DOHH2 (cell line): ENCODE measurements around the gene E2F2.

Experiments used
- H3F3A ChIP-seq: fragments of 200-600 bp; sonication (generic), shearing (Covaris generic); 2 replicates; pipeline ENCODE4 v1.6.0; 2016; ENCODE audit warnings: antibody characterized with exemption, mild to moderate bottlenecking; ENCODE audit not compliant: control insufficient read depth, insufficient read depth
- H3K27ac ChIP-seq: fragments of 200-600 bp; sonication (generic); 2 replicates; pipeline ENCODE4 v1.5.1; 2014; ENCODE audit warnings: low read depth, mild to moderate bottlenecking, low read length, moderate library complexity
- H3K27me3 ChIP-seq: fragments of 200-600 bp; sonication (generic); 2 replicates; pipeline ENCODE4 v1.6.1; 2014; ENCODE audit warnings: mild to moderate bottlenecking, low read length, mixed read lengths; ENCODE audit not compliant: control insufficient read depth
- H3K36me3 ChIP-seq: fragments of 200-600 bp; sonication (generic); 2 replicates; pipeline ENCODE4 v1.6.1; 2014; ENCODE audit warnings: mild to moderate bottlenecking, low read length, moderate library complexity, mixed read lengths; ENCODE audit not compliant: control insufficient read depth
- H3K4me1 ChIP-seq: fragments of 200-600 bp; sonication (generic); 2 replicates; pipeline ENCODE4 v1.6.1; 2014; ENCODE audit warnings: mild to moderate bottlenecking, low read length, mixed read lengths; ENCODE audit not compliant: control insufficient read depth
- H3K4me2 ChIP-seq: fragments of 200-600 bp; sonication (generic); 2 replicates; pipeline ENCODE4 v1.6.0; 2014; ENCODE audit warnings: mild to moderate bottlenecking, low read length, moderate library complexity
- H3K4me3 ChIP-seq: fragments of 200-600 bp; sonication (generic); 2 replicates; pipeline ENCODE4 v1.5.1; 2014; ENCODE audit warnings: mild to moderate bottlenecking, low read length, mixed read lengths
- H3K79me2 ChIP-seq: fragments of 200-600 bp; sonication (generic); 2 replicates; pipeline ENCODE4 v1.6.1; 2014; ENCODE audit warnings: mild to moderate bottlenecking, low read length, mixed read lengths; ENCODE audit not compliant: control insufficient read depth
- H3K9me2 ChIP-seq: fragments of 200-600 bp; sonication (generic); replicated peaks from 2 replicates; pipeline ENCODE4 v1.6.1; 2014; ENCODE audit warnings: mild to moderate bottlenecking, low read length, mixed read lengths; ENCODE audit not compliant: control insufficient read depth
- H3K9me3 ChIP-seq: fragments of 200-600 bp; sonication (generic); 2 replicates; pipeline ENCODE4 v1.6.1; 2014; ENCODE audit warnings: antibody characterized with exemption, low read length, mixed read lengths; ENCODE audit not compliant: control insufficient read depth, insufficient read depth
- H4K20me1 ChIP-seq: fragments of 200-600 bp; sonication (generic); 2 replicates; pipeline ENCODE4 v1.6.0; 2014; ENCODE audit warnings: low read depth, mild to moderate bottlenecking, antibody characterized with exemption, low read length, moderate library complexity; ENCODE audit not compliant: control insufficient read depth, insufficient read depth
- CTCF ChIP-seq: fragments of 200-600 bp; sonication (generic); IDR thresholded peaks from one replicate; pipeline ENCODE4 v1.5.1; 2014; ENCODE audit warnings: antibody characterized with exemption, mild to moderate bottlenecking, low read depth, low read length; ENCODE audit not compliant: poor library complexity, severe bottlenecking
- EZH2phosphoT487 ChIP-seq: fragments of 200-600 bp; sonication (generic); IDR thresholded peaks from 2 replicates; pipeline ENCODE4 v1.6.1; 2017; ENCODE audit warnings: borderline replicate concordance, mild to moderate bottlenecking, antibody characterized with exemption, low read length, moderate library complexity, mixed read lengths

Gene E2F2

GRCh38 chr1:23570001-23570691 lies 39.1 kb upstream of the E2F2 start:
- H3K4me2 ChIP-seq: no peak overlapping the region
- no peaks in the 10 kb centered on the region for H3K9me2 ChIP-seq
- H3K4me3 ChIP-seq: no peak overlapping the region
- TF ChIP-seq EZH2phosphoT487 (no peak), CTCF (no peak)
- H3K27me3 ChIP-seq: 0 out of 2 replicates have a peak, but pooled peaks cover 4% of the 10 kb centered on the region
- no peak overlapping the region for H3K27ac ChIP-seq
- peaks cover 36% of the 10 kb centered on the region for H3F3A ChIP-seq
- peaks cover 76% of the 10 kb centered on the region for H3K4me1 ChIP-seq
- H3K9me3 ChIP-seq: no peaks in the 10 kb centered on the region
- H3K36me3 ChIP-seq: peaks cover 7% of the 10 kb centered on the region
- no peaks in the 10 kb centered on the region for H4K20me1 ChIP-seq
- no peaks in the 10 kb centered on the region for H3K79me2 ChIP-seq

GRCh38 chr1:23568608-23569383 lies 37.8 kb upstream of the E2F2 start:
- no peak for TF ChIP-seq CTCF
- no peak for TF ChIP-seq EZH2phosphoT487
- Histone ChIP-seq H3K9me3 (no peaks in the 10 kb centered on the region), H3K27me3 (0 out of 2 replicates have a peak, but pooled peaks cover 4% of the 10 kb centered on the region), H3K27ac (no peak overlapping the region), H3K79me2 (no peaks in the 10 kb centered on the region), H3F3A (peaks cover 24% of the 10 kb centered on the region), H3K4me1 (peaks cover 62% of the 10 kb centered on the region), H4K20me1 (no peaks in the 10 kb centered on the region), H3K9me2 (no peaks in the 10 kb centered on the region), H3K4me3 (peak overlapping the region; percentile 69), H3K4me2 (peak overlapping the region; percentile 66), H3K36me3 (no peaks in the 10 kb centered on the region)

GRCh38 chr1:23567996-23568607 lies 37.1 kb upstream of the E2F2 start:
- peaks cover 19% of the 10 kb centered on the region for H3F3A ChIP-seq
- no peaks in the 10 kb centered on the region for H4K20me1 ChIP-seq
- H3K27me3 ChIP-seq: 0 out of 2 replicates have a peak, but pooled peaks cover 4% of the 10 kb centered on the region
- H3K4me1 ChIP-seq: peaks cover 59% of the 10 kb centered on the region
- H3K79me2 ChIP-seq: no peaks in the 10 kb centered on the region
- TF ChIP-seq EZH2phosphoT487 (no peak), CTCF (no peak)
- peak overlapping the region; percentile 69 for H3K4me3 ChIP-seq
- H3K4me2 ChIP-seq: peak overlapping the region; percentile 66
- no peaks in the 10 kb centered on the region for H3K9me3 ChIP-seq
- no peak overlapping the region for H3K27ac ChIP-seq
- no peaks in the 10 kb centered on the region for H3K36me3 ChIP-seq
- no peaks in the 10 kb centered on the region for H3K9me2 ChIP-seq
